Measurements from ENCODE around the gene SEZ6L.
A peak's percentile ranks its signal among the peaks of the same experiment; 100 is the strongest.

The SEZ6L gene

DNA sequence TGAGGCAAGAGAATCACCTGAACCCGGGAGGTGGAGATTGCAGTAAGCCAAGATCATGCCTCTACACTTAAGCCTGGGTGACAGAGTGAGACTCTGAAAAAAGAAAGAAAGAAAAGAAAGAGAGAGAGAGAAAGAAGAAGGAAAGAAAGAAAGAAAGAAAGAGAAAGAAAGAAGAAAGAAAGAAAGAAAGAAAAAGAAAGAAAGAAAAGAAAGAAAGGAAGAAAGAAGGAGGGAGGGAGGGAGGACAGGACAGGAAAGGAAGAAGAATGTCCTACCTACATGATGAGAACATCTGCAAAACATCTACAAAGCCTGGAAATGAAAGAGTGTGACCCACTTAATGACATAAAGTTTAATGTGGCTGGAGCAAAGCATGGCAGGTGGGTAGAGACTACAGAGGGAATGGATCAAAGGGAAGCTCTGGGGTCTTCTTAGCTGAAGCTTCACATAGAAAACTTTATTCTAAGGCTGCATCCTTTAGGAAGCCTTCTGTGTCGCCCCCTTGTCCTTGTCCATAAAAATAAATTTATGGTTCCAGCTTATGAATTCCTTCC lies 147.5 kb downstream of the SEZ6L start:
- DNase-seq (ENCODE audit: low spot score) = no peak
- TF ChIP-seq, protein P1, sequence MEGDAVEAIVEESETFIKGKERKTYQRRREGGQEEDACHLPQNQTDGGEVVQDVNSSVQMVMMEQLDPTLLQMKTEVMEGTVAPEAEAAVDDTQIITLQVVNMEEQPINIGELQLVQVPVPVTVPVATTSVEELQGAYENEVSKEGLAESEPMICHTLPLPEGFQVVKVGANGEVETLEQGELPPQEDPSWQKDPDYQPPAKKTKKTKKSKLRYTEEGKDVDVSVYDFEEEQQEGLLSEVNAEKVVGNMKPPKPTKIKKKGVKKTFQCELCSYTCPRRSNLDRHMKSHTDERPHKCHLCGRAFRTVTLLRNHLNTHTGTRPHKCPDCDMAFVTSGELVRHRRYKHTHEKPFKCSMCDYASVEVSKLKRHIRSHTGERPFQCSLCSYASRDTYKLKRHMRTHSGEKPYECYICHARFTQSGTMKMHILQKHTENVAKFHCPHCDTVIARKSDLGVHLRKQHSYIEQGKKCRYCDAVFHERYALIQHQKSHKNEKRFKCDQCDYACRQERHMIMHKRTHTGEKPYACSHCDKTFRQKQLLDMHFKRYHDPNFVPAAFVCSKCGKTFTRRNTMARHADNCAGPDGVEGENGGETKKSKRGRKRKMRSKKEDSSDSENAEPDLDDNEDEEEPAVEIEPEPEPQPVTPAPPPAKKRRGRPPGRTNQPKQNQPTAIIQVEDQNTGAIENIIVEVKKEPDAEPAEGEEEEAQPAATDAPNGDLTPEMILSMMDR (conservative IDR thresholded peaks at IDR 0.05; ENCODE audit: low read depth) = no peak
- ChIA-PET POLR2A (ENCODE audit: low non-redundant PET) (no interaction called here), CTCF (interaction anchor here (0.6 kb wide), 1 partner anchor 29 kb away, joined by 3 read pairs; no protein-coding TSS in a partner anchor)
- no peak overlapping the region for H3K27ac ChIP-seq

DNA sequence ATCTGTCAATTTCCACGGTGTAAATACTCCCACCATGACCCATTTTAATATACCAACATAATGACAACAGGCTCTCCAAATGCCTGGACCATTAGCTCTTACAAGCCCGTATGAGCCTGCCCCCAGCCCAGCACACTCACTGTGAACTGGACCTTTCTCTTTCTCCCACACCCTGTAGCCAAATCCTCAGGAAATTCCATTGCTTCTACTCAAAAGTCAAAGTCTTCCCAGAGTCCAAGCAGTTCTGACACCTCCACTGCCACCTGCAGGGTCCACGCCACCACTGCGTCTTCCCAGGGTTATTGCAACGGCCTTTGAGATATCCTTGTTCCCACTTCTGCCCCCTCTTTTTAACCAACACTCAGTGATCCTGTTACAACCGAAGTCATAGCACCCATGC lies 149.7 kb downstream of the SEZ6L start:
- H3K27ac ChIP-seq = no peak overlapping the region
- POLR2A ChIA-PET (ENCODE audit: low non-redundant PET) = no interaction called here
- DNase-seq (ENCODE audit: low spot score) = peak; percentile 20
- TF ChIP-seq, protein P1 (conservative IDR thresholded peaks at IDR 0.05; ENCODE audit: low read depth) = no peak
- CTCF ChIA-PET = no interaction called here

DNA sequence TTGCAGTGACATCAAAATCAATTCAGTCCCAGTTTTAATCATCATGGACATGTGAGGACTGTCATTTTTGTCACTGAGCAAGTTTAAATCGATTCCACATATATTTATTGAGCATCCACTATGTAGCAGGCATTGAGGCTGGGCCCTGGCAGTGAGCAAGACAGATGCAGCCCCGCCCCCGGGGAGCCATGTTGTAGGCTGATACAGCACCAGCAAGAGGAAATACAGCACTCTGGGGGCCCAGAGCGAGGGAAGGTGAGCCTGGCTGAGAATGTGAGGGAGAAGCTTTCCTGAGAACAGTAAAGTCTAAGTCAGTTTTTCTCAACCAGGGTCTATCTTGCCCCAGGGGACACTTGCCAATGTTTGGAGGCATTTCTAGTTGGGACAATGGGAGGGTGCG lies 151.2 kb downstream of the SEZ6L start:
- ChIA-PET POLR2A (ENCODE audit: low non-redundant PET) (interaction anchor here (0.6 kb wide), 1 partner anchor 80 kb away, joined by 3 read pairs; no protein-coding TSS in a partner anchor), CTCF (no interaction called here)
- H3K27ac ChIP-seq = no peak overlapping the region
- DNase-seq (ENCODE audit: low spot score) = no peak
- TF ChIP-seq, protein P1 (conservative IDR thresholded peaks at IDR 0.05; ENCODE audit: low read depth) = no peak

DNA sequence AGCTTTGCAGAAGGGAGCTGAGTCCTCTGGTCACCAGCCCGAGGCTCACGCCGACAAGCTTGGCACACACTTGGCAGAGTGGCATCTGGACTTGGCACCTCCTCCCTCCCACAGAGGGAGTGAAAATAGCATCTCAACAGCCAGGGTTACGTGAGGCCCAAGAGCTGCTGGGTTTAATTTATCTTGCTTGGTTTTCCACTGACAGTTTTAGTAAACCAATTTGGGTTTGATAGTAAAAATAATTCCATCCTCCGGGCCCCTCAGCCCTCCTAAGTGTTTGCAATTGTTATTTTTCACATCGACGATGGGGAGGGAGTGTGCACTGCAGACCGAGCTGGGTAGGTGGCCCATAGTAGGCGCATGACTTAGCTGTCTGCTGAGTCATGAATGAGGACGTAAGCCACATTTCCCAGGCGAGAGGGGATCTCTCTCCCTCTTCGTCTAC lies 152.2 kb downstream of the SEZ6L start:
- CTCF ChIA-PET = no interaction called here
- TF ChIP-seq, protein P1 (conservative IDR thresholded peaks at IDR 0.05; ENCODE audit: low read depth) = no peak
- H3K27ac ChIP-seq = no peak overlapping the region
- POLR2A ChIA-PET (ENCODE audit: low non-redundant PET) = no interaction called here
- DNase-seq (ENCODE audit: low spot score) = no peak

DNA sequence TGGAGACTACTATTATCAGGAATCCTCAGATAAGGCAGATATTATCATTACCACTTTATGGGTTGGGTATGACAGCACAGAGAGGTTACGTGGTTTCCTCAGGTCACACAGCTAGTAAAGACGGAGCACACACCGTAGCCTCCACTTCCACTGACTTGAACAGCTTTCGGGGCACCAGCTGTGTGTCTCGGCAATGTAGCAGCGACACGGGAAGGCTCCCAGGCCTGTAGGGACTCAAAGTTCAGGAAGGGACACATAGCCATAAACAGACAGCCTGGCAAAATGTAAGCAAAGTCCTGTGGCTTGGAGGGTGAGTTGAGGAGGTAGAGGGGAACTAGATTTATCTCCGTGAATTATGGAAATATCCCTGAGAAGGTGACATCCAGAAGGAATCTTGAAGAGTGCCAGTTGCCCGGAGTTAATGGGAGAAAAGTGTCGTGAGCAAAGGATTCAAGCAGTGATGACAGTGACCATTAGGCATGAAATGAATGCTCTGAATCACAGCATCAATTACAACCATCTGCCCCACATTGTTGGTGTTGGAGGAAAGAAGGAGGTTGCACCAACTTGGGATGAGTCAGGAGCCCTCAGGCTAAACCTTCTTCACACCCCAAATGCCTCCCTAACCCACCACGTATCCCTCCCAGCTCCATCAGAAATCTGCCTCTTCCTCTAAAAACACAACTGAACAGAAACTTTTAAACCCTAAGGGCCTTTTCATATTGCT lies 153.1 kb downstream of the SEZ6L start:
- ChIA-PET CTCF (interaction anchor here (0.5 kb wide), 1 partner anchor 38 kb away, joined by 3 read pairs; no protein-coding TSS in a partner anchor), POLR2A (ENCODE audit: low non-redundant PET) (no interaction called here)
- DNase-seq (ENCODE audit: low spot score) = peak; percentile 74
- TF ChIP-seq, protein P1 (conservative IDR thresholded peaks at IDR 0.05; ENCODE audit: low read depth) = no peak
- H3K27ac ChIP-seq = peak overlapping the region; percentile 38; the same call in 1 of the 2 replicates

DNA sequence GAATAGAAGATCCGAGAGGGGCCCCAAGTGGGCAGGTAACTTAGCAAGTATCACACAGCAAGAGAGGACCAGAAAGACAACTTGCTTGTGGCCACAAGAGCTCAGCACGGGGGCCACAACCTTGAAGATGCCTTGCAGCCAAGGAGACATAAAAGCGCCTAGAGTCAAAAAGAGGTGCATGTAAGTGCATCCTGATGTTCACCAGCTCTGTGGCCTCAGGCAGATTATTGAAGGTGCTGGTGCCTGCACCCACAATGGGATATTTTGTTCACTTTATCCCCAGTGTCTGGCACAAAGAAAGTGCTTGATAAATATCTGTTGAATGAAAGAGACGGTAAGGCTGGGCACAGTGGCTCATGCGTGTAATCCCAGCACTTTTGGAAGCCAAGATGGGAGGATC lies 153.8 kb downstream of the SEZ6L start:
- ChIA-PET CTCF (no interaction called here), POLR2A (ENCODE audit: low non-redundant PET) (no interaction called here)
- TF ChIP-seq, protein P1 (conservative IDR thresholded peaks at IDR 0.05; ENCODE audit: low read depth) = no peak

More for the DNA sequence above, 153.8 kb downstream of the SEZ6L start:
- no peak for DNase-seq (ENCODE audit: low spot score)
- H3K27ac ChIP-seq = no peak overlapping the region; the same call in 1 of the 2 replicates

Data from RWPE1 (cell line).